ENCODE results near the gene RGS19. TPM values are rescaled to one million over a fixed set of nuclear protein-coding genes. Genes with fewer than 3 reads are reported as not detected.

The RGS19 gene
- total RNA-seq, 4 donors from 2014 or later = 4.6 to 38.8 (median 6.7) TPM

GRCh38 chr20:64113796-64114355, 34.6 kb upstream of the RGS19 start:
- Histone ChIP-seq H3K27ac (no peak overlapping the region), H3K4me1 (no peaks in the 10 kb centered on the region), H3K27me3 (no peaks in the 10 kb centered on the region), H3K4me3 (no peak overlapping the region), H3K36me3 (no peaks in the 10 kb centered on the region), H3K9me3 (no peaks in the 10 kb centered on the region)
- DNase-seq = no peak
- intact Hi-C loops (cut with DNase I; ENCODE audit: low total_unique reads) = no loop called here
- TF ChIP-seq POLR2A (IDR thresholded peaks at IDR 0.05) = no peak
- TF ChIP-seq CTCF (IDR thresholded peaks at IDR 0.05) = no peak

GRCh38 chr20:64113444-64113775, 34.1 kb upstream of the RGS19 start:
- no peak for DNase-seq
- no peak overlapping the region for H3K27ac ChIP-seq
- H3K4me3 ChIP-seq = no peak overlapping the region
- H3K27me3 ChIP-seq = no peaks in the 10 kb centered on the region
- intact Hi-C loops (cut with DNase I; ENCODE audit: low total_unique reads) = no loop called here
- no peak for TF ChIP-seq CTCF (IDR thresholded peaks at IDR 0.05)
- no peak for TF ChIP-seq POLR2A (IDR thresholded peaks at IDR 0.05)
- no peaks in the 10 kb centered on the region for H3K4me1 ChIP-seq
- H3K9me3 ChIP-seq = no peaks in the 10 kb centered on the region
- no peaks in the 10 kb centered on the region for H3K36me3 ChIP-seq

- no peak for DNase-seq
- intact Hi-C loops (cut with DNase I; ENCODE audit: low total_unique reads) = no loop called here
- no peaks in the 10 kb centered on the region for H3K27me3 ChIP-seq
- no peaks in the 10 kb centered on the region for H3K9me3 ChIP-seq
- H3K27ac ChIP-seq = no peak overlapping the region
- H3K4me1 ChIP-seq = no peaks in the 10 kb centered on the region
- H3K4me3 ChIP-seq = no peak overlapping the region
- H3K36me3 ChIP-seq = no peaks in the 10 kb centered on the region
- TF ChIP-seq POLR2A (IDR thresholded peaks at IDR 0.05) (no peak), CTCF (IDR thresholded peaks at IDR 0.05) (no peak)
These were observed 33.5 kb upstream of the RGS19 start for GRCh38 chr20:64112691-64113443.

- Histone ChIP-seq H3K4me3 (no peak overlapping the region), H3K9me3 (no peaks in the 10 kb centered on the region), H3K27me3 (no peaks in the 10 kb centered on the region), H3K4me1 (no peaks in the 10 kb centered on the region), H3K36me3 (no peaks in the 10 kb centered on the region), H3K27ac (no peak overlapping the region)
- TF ChIP-seq CTCF (IDR thresholded peaks at IDR 0.05) (no peak), POLR2A (IDR thresholded peaks at IDR 0.05) (no peak)
- intact Hi-C loops (cut with DNase I; ENCODE audit: low total_unique reads) = no loop called here
- no peak for DNase-seq
These were observed 32.7 kb upstream of the RGS19 start for GRCh38 chr20:64111841-64112641.
